ENCODE measurements around the gene NPPA. TPM values are rescaled to one million over a fixed set of nuclear protein-coding genes. Genes with fewer than 3 reads are reported as not detected.

NPPA gene
- total RNA-seq, 2 experiments from 2014 or later = not detected

- Mint-ChIP-seq H3K4me1 (ENCODE audit: low read depth) (no peaks in the 10 kb centered on the region), H3K27me3 (no peaks in the 10 kb centered on the region), H3K4me3 (no peak overlapping the region), H3K36me3 (ENCODE audit: low read depth) (peaks cover 8% of the 10 kb centered on the region), H3K9me3 (no peaks in the 10 kb centered on the region), H3K27ac (no peak overlapping the region)
- no peak for TF ChIP-seq CTCF (IDR thresholded peaks at IDR 0.05)
- intact Hi-C loops (cut with micrococcal nuclease) = no loop called here
- DNase-seq (no peak), ATAC-seq (no peak)
- ChIA-PET CTCF (interaction anchor here (3.4 kb wide), 1 partner anchor 15 kb away, joined by 13 read pairs; no protein-coding TSS in a partner anchor), POLR2A (interaction anchor here (3.0 kb wide), 1 partner anchor 85 kb away, joined by 12 read pairs; no protein-coding TSS in a partner anchor)
These were observed 24.0 kb downstream of the NPPA start for GRCh38 chr1:11823366-11824137.

- CTCF ChIA-PET = interaction anchor here (3.4 kb wide), 1 partner anchor 16 kb away, joined by 13 read pairs; no protein-coding TSS in a partner anchor
- no peak for TF ChIP-seq CTCF (IDR thresholded peaks at IDR 0.05)
These were observed 25.5 kb downstream of the NPPA start for GRCh38 chr1:11822091-11822490.

GRCh38 chr1:11817192-11817591 is 30.4 kb downstream of the NPPA start:
- no peak overlapping the region for H3K27ac Mint-ChIP-seq
- peaks cover 26% of the 10 kb centered on the region for H3K36me3 Mint-ChIP-seq (ENCODE audit: low read depth)
- no peak for DNase-seq
- no peaks in the 10 kb centered on the region for H3K27me3 Mint-ChIP-seq
- no peaks in the 10 kb centered on the region for H3K9me3 Mint-ChIP-seq
- CTCF ChIA-PET = no interaction called here
- TF ChIP-seq CTCF (IDR thresholded peaks at IDR 0.05) = no peak
- intact Hi-C loops (cut with micrococcal nuclease) = no loop called here
- H3K4me3 Mint-ChIP-seq = no peak overlapping the region
- ATAC-seq = no peak
- H3K4me1 Mint-ChIP-seq (ENCODE audit: low read depth) = peaks cover 3% of the 10 kb centered on the region
- POLR2A ChIA-PET = interaction anchor here (1.2 kb wide), 1 partner anchor 93 kb away, joined by 4 read pairs; no protein-coding TSS in a partner anchor

More at GRCh38 chr1:11822091-11822490, 25.5 kb downstream of the NPPA start:
- Mint-ChIP-seq H3K9me3 (no peaks in the 10 kb centered on the region), H3K4me1 (ENCODE audit: low read depth) (no peaks in the 10 kb centered on the region), H3K36me3 (ENCODE audit: low read depth) (peaks cover 13% of the 10 kb centered on the region), H3K27me3 (no peaks in the 10 kb centered on the region), H3K27ac (no peak overlapping the region), H3K4me3 (no peak overlapping the region)
- DNase-seq (no peak), ATAC-seq (no peak)
- POLR2A ChIA-PET = interaction anchor here (1.1 to 2.1 kb wide), 2 partner anchors 86 to 88 kb away, joined by 3 to 9 read pairs; no protein-coding TSS in a partner anchor
- intact Hi-C loops (cut with micrococcal nuclease) = no loop called here

GRCh38 chr1:11813021-11813420 is 34.6 kb downstream of the NPPA start:
- no peak for DNase-seq
- Mint-ChIP-seq H3K4me3 (no peak overlapping the region), H3K9me3 (no peaks in the 10 kb centered on the region), H3K27me3 (no peaks in the 10 kb centered on the region), H3K4me1 (ENCODE audit: low read depth) (peaks cover 13% of the 10 kb centered on the region), H3K27ac (no peak overlapping the region), H3K36me3 (ENCODE audit: low read depth) (peaks cover 33% of the 10 kb centered on the region)
- TF ChIP-seq CTCF (IDR thresholded peaks at IDR 0.05) = no peak
- ChIA-PET CTCF (no interaction called here), POLR2A (interaction anchor here (1.0 kb wide), 1 partner anchor 95 kb away, joined by 5 read pairs; no protein-coding TSS in a partner anchor)
- intact Hi-C loops (cut with micrococcal nuclease) = no loop called here
- ATAC-seq = no peak

GRCh38 chr1:11807133-11807532 is 40.5 kb downstream of the NPPA start:
- ChIA-PET POLR2A (interaction anchor here (0.5 to 6.5 kb wide), 4 partner anchors 77 to 719 kb away, joined by 3 to 123 read pairs (median 4); partner anchors contain the start of gene MFN2), CTCF (interaction anchor here (1.5 to 2.1 kb wide), 5 partner anchors 22 to 101 kb away, joined by 3 to 7 read pairs (median 5); no protein-coding TSS in a partner anchor)
- Mint-ChIP-seq H3K36me3 (ENCODE audit: low read depth) (peaks cover 17% of the 10 kb centered on the region), H3K27ac (peak overlapping the region; percentile 89), H3K27me3 (no peaks in the 10 kb centered on the region), H3K4me3 (peak overlapping the region; percentile 90), H3K9me3 (no peaks in the 10 kb centered on the region), H3K4me1 (ENCODE audit: low read depth) (peaks cover 47% of the 10 kb centered on the region)
- ATAC-seq (no peak), DNase-seq (no peak)
- intact Hi-C loops (cut with micrococcal nuclease) = no loop called here
- TF ChIP-seq CTCF (IDR thresholded peaks at IDR 0.05) = no peak

All from activated CD8-positive, alpha-beta T cell treated with anti-CD3 and anti-CD28 coated beads for 36 hours (primary cell).